Measurements from ENCODE around the gene SPTBN5.

Gene SPTBN5

DNA sequence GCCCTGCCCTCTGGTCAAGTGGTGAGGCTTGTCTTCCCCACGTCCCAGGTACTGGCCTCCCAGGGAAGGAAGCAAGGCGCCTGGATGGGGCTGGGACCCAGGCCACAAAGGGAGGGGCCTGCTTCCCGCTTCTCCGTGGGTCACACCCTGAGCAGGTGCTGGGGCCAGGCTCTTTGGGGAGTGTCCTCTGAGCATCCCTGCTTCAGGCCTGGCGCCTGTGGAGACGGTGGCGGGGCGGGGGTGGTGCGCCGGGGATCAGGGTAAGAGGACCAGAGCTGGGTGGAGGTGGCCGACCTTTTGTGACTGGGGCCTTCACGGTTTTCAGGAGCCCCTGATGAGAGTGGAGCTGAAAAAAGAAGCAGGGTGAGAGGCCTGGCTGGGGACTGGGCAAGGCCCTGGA lies 51.6 kb downstream of the SPTBN5 start:
- Histone ChIP-seq H3K9me3 (ENCODE audit: low read depth, low read length) (no peaks in the 10 kb centered on the region), H3K4me3 (no peak overlapping the region), H3K36me3 (ENCODE audit: insufficient read depth, low read length) (no peaks in the 10 kb centered on the region), H3K9ac (ENCODE audit: insufficient read length) (no peak overlapping the region), H3K27ac (no peak overlapping the region)
- TF ChIP-seq FOXP2 (optimal IDR thresholded peaks at IDR 0.05; ENCODE audit: control extremely low read depth, extremely low read length, insufficient read depth) (no peak), POLR2AphosphoS5 (IDR thresholded peaks at IDR 0.05; ENCODE audit: borderline replicate concordance, low read depth, low read length) (no peak), EZH2 (IDR thresholded peaks at IDR 0.05) (no peak)
- no peak for DNase-seq (ENCODE audit: low read depth, low spot score)

- TF ChIP-seq EZH2 (IDR thresholded peaks at IDR 0.05): no peak
- TF ChIP-seq FOXP2 (optimal IDR thresholded peaks at IDR 0.05; ENCODE audit: control extremely low read depth, extremely low read length, insufficient read depth): no peak
- no peak for TF ChIP-seq POLR2AphosphoS5 (IDR thresholded peaks at IDR 0.05; ENCODE audit: borderline replicate concordance, low read depth, low read length)
- Histone ChIP-seq H3K27ac (no peak overlapping the region), H3K9ac (ENCODE audit: insufficient read length) (no peak overlapping the region), H3K4me3 (no peak overlapping the region), H3K9me3 (ENCODE audit: low read depth, low read length) (no peaks in the 10 kb centered on the region), H3K36me3 (ENCODE audit: insufficient read depth, low read length) (no peaks in the 10 kb centered on the region)
- DNase-seq (ENCODE audit: low read depth, low spot score): no peak
These were observed 52.7 kb downstream of the SPTBN5 start for GRCh38 chr15:41841131-41841530.

DNA sequence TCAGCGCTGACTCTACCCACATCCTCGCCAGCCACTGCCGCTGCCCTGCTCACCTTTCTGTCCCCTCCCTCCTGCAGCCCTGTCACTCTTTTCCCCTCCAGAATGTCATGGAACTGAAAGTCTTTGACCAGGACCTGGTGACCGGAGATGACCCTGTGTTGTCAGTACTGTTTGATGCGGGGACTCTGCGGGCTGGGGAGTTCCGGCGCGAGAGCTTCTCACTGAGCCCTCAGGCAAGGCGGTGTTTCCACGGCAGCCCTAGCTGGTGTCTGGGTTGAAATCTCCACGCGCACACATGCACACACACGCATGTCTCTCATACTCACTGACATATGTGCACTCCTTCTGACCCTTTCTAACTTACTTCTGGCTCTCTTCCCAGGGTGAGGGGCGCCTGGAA lies 53.2 kb downstream of the SPTBN5 start:
- TF ChIP-seq EZH2 (IDR thresholded peaks at IDR 0.05): no peak
- no peak for TF ChIP-seq POLR2AphosphoS5 (IDR thresholded peaks at IDR 0.05; ENCODE audit: borderline replicate concordance, low read depth, low read length)
- no peak for TF ChIP-seq FOXP2 (optimal IDR thresholded peaks at IDR 0.05; ENCODE audit: control extremely low read depth, extremely low read length, insufficient read depth)
- Histone ChIP-seq H3K9ac (ENCODE audit: insufficient read length) (no peak overlapping the region), H3K9me3 (ENCODE audit: low read depth, low read length) (no peaks in the 10 kb centered on the region), H3K36me3 (ENCODE audit: insufficient read depth, low read length) (no peaks in the 10 kb centered on the region), H3K27ac (no peak overlapping the region), H3K4me3 (no peak overlapping the region)
- no peak for DNase-seq (ENCODE audit: low read depth, low spot score)

DNA sequence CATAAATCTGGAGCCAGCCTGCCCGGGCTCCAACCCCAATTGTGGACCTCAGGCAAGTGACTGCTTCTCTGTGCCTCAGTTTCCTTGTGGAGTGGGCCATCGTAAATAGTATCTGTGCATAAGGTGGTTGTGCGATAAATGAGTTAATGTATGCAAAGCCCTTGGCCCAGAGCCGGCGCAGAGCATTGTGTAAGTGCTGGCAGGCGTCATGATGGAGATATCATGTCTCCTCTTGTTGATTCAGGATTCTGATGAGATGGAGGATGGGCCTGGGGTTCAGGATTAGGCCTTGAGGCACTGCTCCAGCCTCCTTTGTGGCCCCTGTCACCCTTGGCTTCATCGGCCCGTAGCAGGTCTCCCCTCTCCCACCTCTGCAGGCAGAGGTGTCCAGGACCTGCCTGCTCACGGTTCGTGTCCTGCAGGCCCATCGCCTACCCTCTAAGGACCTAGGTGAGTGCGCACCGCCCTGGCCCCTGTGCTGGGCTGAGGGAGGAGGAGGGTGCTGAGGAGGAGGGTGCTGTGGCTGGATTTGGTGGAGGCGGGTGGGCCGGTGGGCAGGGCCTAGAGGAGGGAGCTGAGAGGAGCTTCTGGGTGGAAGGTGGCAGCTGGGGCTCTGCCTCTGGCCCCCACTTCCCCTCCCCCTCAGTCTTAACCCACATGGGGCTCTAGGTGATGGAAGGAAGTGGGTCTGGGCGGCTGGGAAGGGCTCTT lies 53.9 kb downstream of the SPTBN5 start:
- no peak overlapping the region for H3K9ac ChIP-seq (ENCODE audit: insufficient read length)
- H3K36me3 ChIP-seq (ENCODE audit: insufficient read depth, low read length): no peaks in the 10 kb centered on the region
- H3K4me3 ChIP-seq: no peak overlapping the region
- TF ChIP-seq POLR2AphosphoS5 (IDR thresholded peaks at IDR 0.05; ENCODE audit: borderline replicate concordance, low read depth, low read length) (no peak), EZH2 (IDR thresholded peaks at IDR 0.05) (no peak), FOXP2 (optimal IDR thresholded peaks at IDR 0.05; ENCODE audit: control extremely low read depth, extremely low read length, insufficient read depth) (no peak)
- DNase-seq (ENCODE audit: low read depth, low spot score): no peak
- no peak overlapping the region for H3K27ac ChIP-seq
- no peaks in the 10 kb centered on the region for H3K9me3 ChIP-seq (ENCODE audit: low read depth, low read length)

GRCh38 chr15:41838400-41838897 lies 55.4 kb downstream of the SPTBN5 start, which contains the start of gene PLA2G4B:
Gene PLA2G4B (plus strand): TSS chr15:41838847. CDS start chr15:41838914, 67 bp downstream.
- no peak within 1 kb of the TSS for H3K9ac ChIP-seq (ENCODE audit: insufficient read length)
- no peaks in the 10 kb centered on the region for H3K9me3 ChIP-seq (ENCODE audit: low read depth, low read length)
- H3K36me3 ChIP-seq (ENCODE audit: insufficient read depth, low read length): no peaks in the 10 kb centered on the region
- no peak within 1 kb of the TSS for H3K27ac ChIP-seq
- no peak for DNase-seq (ENCODE audit: low read depth, low spot score)
- no peak within 1 kb of the TSS for H3K4me3 ChIP-seq
- no peak for TF ChIP-seq POLR2AphosphoS5 (IDR thresholded peaks at IDR 0.05; ENCODE audit: borderline replicate concordance, low read depth, low read length)
- no peak for TF ChIP-seq FOXP2 (optimal IDR thresholded peaks at IDR 0.05; ENCODE audit: control extremely low read depth, extremely low read length, insufficient read depth)
- no peak for TF ChIP-seq EZH2 (IDR thresholded peaks at IDR 0.05)

- Histone ChIP-seq H3K9me3 (ENCODE audit: low read depth, low read length) (no peaks in the 10 kb centered on the region), H3K9ac (ENCODE audit: insufficient read length) (no peak overlapping the region), H3K27ac (no peak overlapping the region), H3K36me3 (ENCODE audit: insufficient read depth, low read length) (no peaks in the 10 kb centered on the region), H3K4me3 (no peak overlapping the region)
- TF ChIP-seq POLR2AphosphoS5 (IDR thresholded peaks at IDR 0.05; ENCODE audit: borderline replicate concordance, low read depth, low read length): no peak
- no peak for TF ChIP-seq FOXP2 (optimal IDR thresholded peaks at IDR 0.05; ENCODE audit: control extremely low read depth, extremely low read length, insufficient read depth)
- no peak for TF ChIP-seq EZH2 (IDR thresholded peaks at IDR 0.05)
- no peak for DNase-seq (ENCODE audit: low read depth, low spot score)
These were observed 57.0 kb downstream of the SPTBN5 start for GRCh38 chr15:41836713-41837454.

DNA sequence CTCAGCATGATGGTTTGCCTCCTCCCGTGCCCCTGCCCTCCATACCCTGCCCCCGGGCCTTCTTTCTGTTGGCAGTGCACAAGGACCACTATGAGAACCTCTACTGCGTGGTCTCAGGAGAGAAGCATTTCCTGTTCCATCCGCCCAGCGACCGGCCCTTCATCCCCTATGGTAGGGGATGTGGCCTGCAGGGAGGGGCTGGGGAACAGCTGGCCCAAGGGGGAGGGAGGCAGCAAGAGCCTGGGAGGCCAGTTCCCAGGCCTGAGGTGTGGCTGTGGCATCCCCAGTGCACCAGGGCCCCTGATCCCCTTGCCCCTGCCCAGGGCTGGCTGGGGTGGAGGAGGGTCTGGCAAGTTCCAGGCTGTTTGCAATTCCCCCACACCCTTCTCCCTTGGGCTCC lies 57.8 kb downstream of the SPTBN5 start:
- no peak for TF ChIP-seq POLR2AphosphoS5 (IDR thresholded peaks at IDR 0.05; ENCODE audit: borderline replicate concordance, low read depth, low read length)
- TF ChIP-seq EZH2 (IDR thresholded peaks at IDR 0.05): no peak
- no peak for TF ChIP-seq FOXP2 (optimal IDR thresholded peaks at IDR 0.05; ENCODE audit: control extremely low read depth, extremely low read length, insufficient read depth)
- H3K9ac ChIP-seq (ENCODE audit: insufficient read length): no peak overlapping the region

DNA sequence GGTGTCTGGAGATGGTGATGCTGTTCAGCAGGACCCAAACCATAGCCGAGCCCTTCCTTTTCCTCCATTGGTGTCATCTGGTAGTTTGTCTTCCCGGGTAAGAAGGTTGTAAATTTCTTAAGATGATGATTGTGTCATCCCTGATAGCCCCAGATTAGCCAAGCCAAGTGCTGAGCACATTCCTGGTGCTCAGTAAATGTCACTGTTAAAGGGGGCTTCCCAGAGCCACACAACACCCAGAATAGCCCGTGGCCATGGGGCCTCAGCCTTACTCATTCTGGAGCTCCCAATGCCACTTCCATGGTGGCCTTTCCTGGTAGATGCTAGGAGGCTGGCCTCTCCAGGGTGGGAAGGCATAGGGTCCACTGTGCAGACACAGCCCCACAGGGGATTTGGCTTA lies 59.8 kb downstream of the SPTBN5 start:
- Histone ChIP-seq H3K9me3 (ENCODE audit: low read depth, low read length) (no peaks in the 10 kb centered on the region), H3K4me3 (no peak overlapping the region), H3K9ac (ENCODE audit: insufficient read length) (no peak overlapping the region), H3K36me3 (ENCODE audit: insufficient read depth, low read length) (no peaks in the 10 kb centered on the region), H3K27ac (no peak overlapping the region)
- TF ChIP-seq EZH2 (IDR thresholded peaks at IDR 0.05) (no peak), FOXP2 (optimal IDR thresholded peaks at IDR 0.05; ENCODE audit: control extremely low read depth, extremely low read length, insufficient read depth) (no peak), POLR2AphosphoS5 (IDR thresholded peaks at IDR 0.05; ENCODE audit: borderline replicate concordance, low read depth, low read length) (no peak)
- DNase-seq (ENCODE audit: low read depth, low spot score): no peak

More for the DNA sequence above, 57.8 kb downstream of the SPTBN5 start:
- no peak for DNase-seq (ENCODE audit: low read depth, low spot score)
- Histone ChIP-seq H3K36me3 (ENCODE audit: insufficient read depth, low read length) (no peaks in the 10 kb centered on the region), H3K4me3 (no peak overlapping the region), H3K9me3 (ENCODE audit: low read depth, low read length) (no peaks in the 10 kb centered on the region), H3K27ac (no peak overlapping the region)
